Glutamatergic neuron (in vitro differentiated cells): Measurements from ENCODE around the gene INO80C. TPM values are rescaled to one million over a fixed set of nuclear protein-coding genes. Genes with fewer than 3 reads are reported as not detected.

Source experiments
- DNase-seq: peaks from one replicate; pipeline ENCODE4 v3.0.0; 2022
- H3K27ac Mint-ChIP-seq: one replicate; pipeline ENCODE4 v1.8.0; 2020; ENCODE audit warnings: mild to moderate bottlenecking, mixed read lengths, inconsistent platforms; ENCODE audit not compliant: unreplicated experiment
- H3K27me3 Mint-ChIP-seq: one replicate; pipeline ENCODE4 v1.8.0; 2020; ENCODE audit warnings: mild to moderate bottlenecking, moderate library complexity, mixed read lengths, inconsistent platforms; ENCODE audit not compliant: unreplicated experiment
- H3K36me3 Mint-ChIP-seq: one replicate; pipeline ENCODE4 v1.8.0; 2020; ENCODE audit warnings: mild to moderate bottlenecking, mixed read lengths, inconsistent platforms; ENCODE audit not compliant: unreplicated experiment
- H3K4me1 Mint-ChIP-seq: one replicate; pipeline ENCODE4 v1.8.0; 2020; ENCODE audit warnings: mild to moderate bottlenecking, low read depth, mixed read lengths, inconsistent platforms; ENCODE audit not compliant: unreplicated experiment
- H3K4me3 Mint-ChIP-seq: one replicate; pipeline ENCODE4 v1.8.0; 2020; ENCODE audit warnings: mild to moderate bottlenecking, mixed read lengths, inconsistent platforms; ENCODE audit not compliant: unreplicated experiment
- H3K9me3 Mint-ChIP-seq: one replicate; pipeline ENCODE4 v1.8.0; 2020; ENCODE audit warnings: mild to moderate bottlenecking, moderate library complexity, mixed read lengths, inconsistent platforms; ENCODE audit not compliant: unreplicated experiment
- CTCF ChIP-seq: fragments of 200-600 bp; sonication (generic); IDR thresholded peaks from one replicate; pipeline ENCODE4 v1.5.0; 2021; ENCODE audit not compliant: partially characterized antibody, unreplicated experiment
- total RNA-seq: library from RNA; stranded (reverse); fragmentation: NEBNext Ultra II Directional; extraction: Animal tissue kit (Norgen Biotek cat#: 25700); gene quantifications from one replicate; pipeline ENCODE4 v1.2.1, GENCODE V29; 2021; ENCODE audit not compliant: unreplicated experiment

Gene INO80C
- total RNA-seq, 1 donor from 2014 or later: 38.7 TPM

DNA sequence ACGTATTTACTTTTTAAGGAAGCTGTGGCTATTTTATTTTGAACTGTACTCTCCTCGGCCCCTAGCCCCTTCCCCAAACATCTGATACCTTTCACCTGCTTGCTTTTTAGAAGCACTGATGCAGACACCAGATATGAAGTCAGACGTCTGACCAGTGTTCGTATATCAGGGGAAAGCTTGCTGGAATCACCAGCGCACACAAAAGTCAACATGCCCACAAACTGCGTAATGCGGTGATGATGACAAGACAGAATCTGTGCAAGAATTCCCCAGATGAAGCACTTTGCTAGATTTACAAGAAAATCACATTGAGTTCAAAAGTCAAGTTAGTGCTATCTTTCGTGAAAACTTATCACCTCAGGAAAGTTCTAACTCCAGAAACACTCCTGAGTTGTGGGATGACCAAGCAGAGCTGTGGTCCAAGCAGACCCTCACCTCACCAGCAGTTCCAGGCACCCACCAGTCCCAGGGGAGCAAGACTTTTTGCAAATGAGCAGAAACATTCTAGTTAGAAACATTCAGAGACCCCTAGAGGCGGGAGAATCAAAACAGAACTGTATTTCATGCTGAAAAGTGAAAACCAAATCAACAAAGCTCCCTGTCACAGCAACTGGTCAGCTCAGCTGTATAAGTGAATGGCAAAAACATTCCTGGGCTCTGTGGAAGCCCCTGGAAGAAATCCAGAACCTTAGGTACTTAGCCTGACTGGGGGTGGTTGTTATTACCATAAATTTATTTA is 55.7 kb downstream of the INO80C start:
- TF ChIP-seq CTCF: no peak
- Mint-ChIP-seq H3K36me3 (no peaks in the 10 kb centered on the region), H3K4me3 (no peak overlapping the region), H3K9me3 (peaks cover 2% of the 10 kb centered on the region), H3K27ac (no peak overlapping the region), H3K27me3 (no peaks in the 10 kb centered on the region), H3K4me1 (peaks cover 2% of the 10 kb centered on the region)
- no peak for DNase-seq

DNA sequence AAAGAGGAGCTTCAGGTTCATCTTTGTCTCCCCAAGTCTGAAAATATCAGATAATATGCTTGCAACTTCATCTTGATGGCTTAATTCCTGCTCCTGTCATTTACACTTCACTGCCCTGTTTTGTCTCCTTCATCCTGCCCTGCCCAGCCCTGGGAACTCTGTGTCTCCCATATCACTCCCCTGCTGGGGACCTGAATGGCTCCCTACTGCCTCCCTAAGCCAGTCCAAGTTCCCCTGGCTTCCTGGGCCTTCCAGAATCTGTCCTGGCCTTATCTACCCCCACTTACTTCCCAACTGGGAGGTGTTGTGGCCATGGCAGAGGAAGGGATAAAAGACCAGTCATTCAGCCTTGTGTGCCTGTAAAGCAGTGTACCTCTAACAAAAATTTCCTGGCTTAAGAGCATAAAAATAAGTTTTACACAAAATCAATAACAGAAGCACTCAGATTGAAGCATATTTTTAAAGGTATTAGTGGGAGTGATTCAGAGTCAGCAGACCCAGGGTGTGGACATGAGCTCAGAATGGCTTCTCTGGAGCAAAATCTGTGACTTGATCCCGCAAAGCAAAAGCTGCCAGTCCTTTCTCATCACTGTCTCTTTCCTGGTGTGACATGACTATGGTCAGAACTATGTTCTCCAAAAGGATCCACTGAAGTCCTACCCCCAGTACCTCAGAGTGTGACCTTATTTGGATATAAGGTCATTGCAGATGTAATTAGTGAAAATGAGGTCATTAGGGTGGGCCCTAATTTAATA is 59.1 kb downstream of the INO80C start:
- H3K27me3 Mint-ChIP-seq: no peaks in the 10 kb centered on the region
- TF ChIP-seq CTCF: no peak
- H3K9me3 Mint-ChIP-seq: peaks cover 2% of the 10 kb centered on the region
- no peaks in the 10 kb centered on the region for H3K36me3 Mint-ChIP-seq
- H3K4me3 Mint-ChIP-seq: no peak overlapping the region
- no peak overlapping the region for H3K27ac Mint-ChIP-seq
- DNase-seq: no peak
- H3K4me1 Mint-ChIP-seq: peaks cover 2% of the 10 kb centered on the region

DNA sequence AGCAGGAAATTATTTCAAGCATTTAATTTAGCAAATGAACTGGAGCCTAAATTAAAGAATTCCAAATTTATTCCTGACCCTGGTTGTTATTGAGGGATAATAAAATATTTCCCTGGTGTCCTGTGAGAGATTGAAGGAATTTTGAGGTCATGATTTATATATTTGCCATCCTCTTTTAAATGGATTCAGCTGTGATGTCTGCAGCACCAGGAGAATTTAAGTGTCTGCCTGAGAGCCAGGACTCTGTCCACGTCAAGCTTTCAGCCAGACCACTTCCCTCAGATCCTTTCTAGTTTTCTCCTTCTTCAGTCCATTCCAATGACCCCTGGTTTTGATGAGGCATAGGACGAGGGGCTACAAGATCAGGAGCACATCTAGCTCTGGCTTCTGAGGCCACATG is 59.9 kb downstream of the INO80C start:
- no peaks in the 10 kb centered on the region for H3K36me3 Mint-ChIP-seq
- DNase-seq: no peak
- H3K27me3 Mint-ChIP-seq: no peaks in the 10 kb centered on the region
- TF ChIP-seq CTCF: no peak
- peaks cover 2% of the 10 kb centered on the region for H3K9me3 Mint-ChIP-seq
- no peak overlapping the region for H3K4me3 Mint-ChIP-seq
- H3K27ac Mint-ChIP-seq: no peak overlapping the region
- peaks cover 2% of the 10 kb centered on the region for H3K4me1 Mint-ChIP-seq

DNA sequence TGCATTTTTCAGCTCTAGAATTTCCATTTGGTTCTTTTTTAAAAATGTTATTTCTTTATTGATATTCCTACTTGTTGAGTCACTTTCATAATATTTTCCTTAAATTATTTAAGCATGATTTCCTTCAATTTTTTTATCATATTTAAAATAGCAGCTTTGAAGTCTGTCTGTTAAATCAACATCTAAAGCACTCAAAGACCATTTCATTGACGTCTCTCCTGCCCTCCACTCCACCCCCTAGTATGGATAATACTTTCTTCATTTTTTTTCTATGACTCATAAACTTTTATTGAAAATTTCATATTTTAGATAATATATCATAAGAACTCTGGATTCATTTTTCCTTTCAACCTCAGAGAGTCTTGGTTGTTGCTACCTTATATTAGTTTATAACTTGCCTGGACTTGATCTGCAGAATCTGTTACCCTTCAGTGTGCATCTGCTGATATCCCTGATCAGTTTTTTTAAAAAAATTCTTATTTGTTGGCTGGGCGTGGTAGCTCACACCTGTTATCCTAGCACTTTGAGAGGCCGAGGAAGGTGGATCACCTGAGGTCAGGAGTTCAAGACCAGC is 61.6 kb downstream of the INO80C start:
- Mint-ChIP-seq H3K36me3 (no peaks in the 10 kb centered on the region), H3K27me3 (no peaks in the 10 kb centered on the region), H3K4me3 (no peak overlapping the region), H3K9me3 (peaks cover 2% of the 10 kb centered on the region), H3K27ac (no peak overlapping the region), H3K4me1 (no peaks in the 10 kb centered on the region)
- no peak for DNase-seq
- TF ChIP-seq CTCF: no peak

- Mint-ChIP-seq H3K27me3 (no peaks in the 10 kb centered on the region), H3K27ac (no peak overlapping the region), H3K4me1 (no peaks in the 10 kb centered on the region), H3K9me3 (peaks cover 2% of the 10 kb centered on the region), H3K36me3 (no peaks in the 10 kb centered on the region), H3K4me3 (no peak overlapping the region)
- no peak for TF ChIP-seq CTCF
- no peak for DNase-seq
Measured at GRCh38 chr18:35435401-35435800, 62.4 kb downstream of the INO80C start.
